DOHH2 (cell line): Measurements from ENCODE around the gene HDAC6.

Experiments
- CTCF ChIP-seq: fragments of 200-600 bp; sonication (generic); IDR thresholded peaks from one replicate; pipeline ENCODE4 v1.5.1; 2014; ENCODE audit warnings: antibody characterized with exemption, mild to moderate bottlenecking, low read depth, low read length; ENCODE audit not compliant: poor library complexity, severe bottlenecking
- EZH2phosphoT487 ChIP-seq: fragments of 200-600 bp; sonication (generic); IDR thresholded peaks from 2 replicates; pipeline ENCODE4 v1.6.1; 2017; ENCODE audit warnings: borderline replicate concordance, mild to moderate bottlenecking, antibody characterized with exemption, low read length, moderate library complexity, mixed read lengths

- TF ChIP-seq CTCF = no peak
- no peak for TF ChIP-seq EZH2phosphoT487
Observed at GRCh38 chrX:48802089-48802904, 430 bp downstream of the HDAC6 start.
